ENCODE results near the gene ZNF385A.

DNA sequence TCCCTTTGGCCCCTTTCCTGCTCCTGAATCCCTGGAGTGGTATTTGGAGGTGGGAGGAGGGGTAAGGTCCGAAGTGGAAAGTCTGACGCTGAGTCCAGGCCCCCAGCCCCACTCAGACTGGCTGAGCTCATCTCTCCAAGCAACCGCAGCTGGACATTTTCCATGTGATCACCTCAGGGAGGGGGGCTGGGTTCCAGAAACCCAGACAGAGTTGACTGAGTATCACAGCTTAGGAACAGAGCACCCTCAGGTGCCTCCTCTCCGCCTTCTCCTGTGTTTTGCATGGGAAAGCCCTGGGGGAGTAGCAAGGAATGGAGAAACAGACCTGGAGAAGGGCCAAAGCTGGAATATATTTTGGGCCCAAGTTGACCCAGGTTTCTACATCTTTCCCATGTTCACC, 42.6 kb upstream of the ZNF385A start:
- TF ChIP-seq, protein P1, sequence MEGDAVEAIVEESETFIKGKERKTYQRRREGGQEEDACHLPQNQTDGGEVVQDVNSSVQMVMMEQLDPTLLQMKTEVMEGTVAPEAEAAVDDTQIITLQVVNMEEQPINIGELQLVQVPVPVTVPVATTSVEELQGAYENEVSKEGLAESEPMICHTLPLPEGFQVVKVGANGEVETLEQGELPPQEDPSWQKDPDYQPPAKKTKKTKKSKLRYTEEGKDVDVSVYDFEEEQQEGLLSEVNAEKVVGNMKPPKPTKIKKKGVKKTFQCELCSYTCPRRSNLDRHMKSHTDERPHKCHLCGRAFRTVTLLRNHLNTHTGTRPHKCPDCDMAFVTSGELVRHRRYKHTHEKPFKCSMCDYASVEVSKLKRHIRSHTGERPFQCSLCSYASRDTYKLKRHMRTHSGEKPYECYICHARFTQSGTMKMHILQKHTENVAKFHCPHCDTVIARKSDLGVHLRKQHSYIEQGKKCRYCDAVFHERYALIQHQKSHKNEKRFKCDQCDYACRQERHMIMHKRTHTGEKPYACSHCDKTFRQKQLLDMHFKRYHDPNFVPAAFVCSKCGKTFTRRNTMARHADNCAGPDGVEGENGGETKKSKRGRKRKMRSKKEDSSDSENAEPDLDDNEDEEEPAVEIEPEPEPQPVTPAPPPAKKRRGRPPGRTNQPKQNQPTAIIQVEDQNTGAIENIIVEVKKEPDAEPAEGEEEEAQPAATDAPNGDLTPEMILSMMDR (IDR thresholded peaks at IDR 0.05), result no peak
- TF ChIP-seq EP300 (IDR thresholded peaks at IDR 0.05), result no peak
- no peak for TF ChIP-seq POLR2A (IDR thresholded peaks at IDR 0.05)
- TF ChIP-seq POLR2AphosphoS5 (IDR thresholded peaks at IDR 0.05), result no peak
